AML-193 (cell line): Measurements from ENCODE around the gene RFX8.
"Not testable (repeated sequence)": the region's sequence is repeated elsewhere in the genome, so short reads cannot be mapped to it uniquely, and the experiment has no call there.

Source experiments
- DNase-seq, 2 experiments: peaks; one replicate each; lab custom pipeline; 2025; lab: John Stamatoyannopoulos, UW

The RFX8 gene

GRCh38 chr2:101375653-101376052 lies 99.3 kb downstream of the RFX8 start:
- no peak for DNase-seq

GRCh38 chr2:101374821-101375561 lies 99.9 kb downstream of the RFX8 start:
- no peak for DNase-seq

GRCh38 chr2:101372792-101373191 lies 102.1 kb downstream of the RFX8 start:
- no peak for DNase-seq

GRCh38 chr2:101371636-101372035 lies 103.3 kb downstream of the RFX8 start:
- no peak for DNase-seq

GRCh38 chr2:101369100-101369499 lies 105.8 kb downstream of the RFX8 start:
- DNase-seq: no peak

GRCh38 chr2:101368376-101368775 lies 106.5 kb downstream of the RFX8 start:
- peak; percentile 10 to 29 for DNase-seq

- no peak for DNase-seq
These were observed 107.4 kb downstream of the RFX8 start for GRCh38 chr2:101367508-101367907.

- no peak for DNase-seq
These were observed 110.0 kb downstream of the RFX8 start for GRCh38 chr2:101364878-101365277.

GRCh38 chr2:101362777-101363176 lies 112.1 kb downstream of the RFX8 start:
- no peak for DNase-seq

GRCh38 chr2:101362316-101362715 lies 112.6 kb downstream of the RFX8 start:
- no peak for DNase-seq

- no peak for DNase-seq
These were observed 113.4 kb downstream of the RFX8 start for GRCh38 chr2:101361522-101361921.

GRCh38 chr2:101361121-101361520 lies 113.8 kb downstream of the RFX8 start:
- no peak for DNase-seq

GRCh38 chr2:101360232-101360631 lies 114.7 kb downstream of the RFX8 start:
- DNase-seq: no peak

GRCh38 chr2:101359410-101359954 lies 115.4 kb downstream of the RFX8 start:
- no peak for DNase-seq

GRCh38 chr2:101357376-101357775 lies 117.5 kb downstream of the RFX8 start:
- DNase-seq: no peak

- no peak for DNase-seq
These were observed 118.4 kb downstream of the RFX8 start for GRCh38 chr2:101356521-101356920.

- DNase-seq: no peak
These were observed 118.9 kb downstream of the RFX8 start for GRCh38 chr2:101356055-101356454.

GRCh38 chr2:101355401-101356054 lies 119.4 kb downstream of the RFX8 start:
- DNase-seq: no peak

GRCh38 chr2:101354420-101355311 lies 120.2 kb downstream of the RFX8 start:
- DNase-seq: no peak

- not testable (repeated sequence) for DNase-seq
These were observed 122.3 kb downstream of the RFX8 start for GRCh38 chr2:101352631-101353030.

GRCh38 chr2:101351207-101351606 lies 123.7 kb downstream of the RFX8 start:
- no peak for DNase-seq

GRCh38 chr2:101349893-101350662 lies 124.8 kb downstream of the RFX8 start:
- DNase-seq: no peak
